ENCODE results near the gene CAB39.

- no peak for TF ChIP-seq PPARA (CRISPR knock-in tag; IDR thresholded peaks at IDR 0.05; ENCODE audit: borderline replicate concordance)
- TF ChIP-seq CREB5 (CRISPR knock-in tag; IDR thresholded peaks at IDR 0.05; ENCODE audit: low read depth): no peak
- TF ChIP-seq PATZ1 (CRISPR knock-in tag; IDR thresholded peaks at IDR 0.05; ENCODE audit: borderline replicate concordance): no peak
- TF ChIP-seq RARB (CRISPR knock-in tag; IDR thresholded peaks at IDR 0.05): no peak
- TF ChIP-seq OSR1 (CRISPR knock-in tag; IDR thresholded peaks at IDR 0.05): no peak
- no peak for TF ChIP-seq ZFP30 (CRISPR knock-in tag; IDR thresholded peaks at IDR 0.05)
- no peak for TF ChIP-seq ZFP3 (CRISPR knock-in tag; IDR thresholded peaks at IDR 0.05)
Measured at GRCh38 chr2:230824406-230824978, 111.8 kb downstream of the CAB39 start.

Data from SK-N-SH treated with all-trans-retinoic acid at 6 μM for 48 hours (cell line).